IMR-90 (cell line): ENCODE results near the gene SLC35C1. TPM values are rescaled to one million over a fixed set of nuclear protein-coding genes. Genes with fewer than 3 reads are reported as not detected.
"Not testable (repeated sequence)": the region's sequence is repeated elsewhere in the genome, so short reads cannot be mapped to it uniquely, and the experiment has no call there.

Experiments
- ATAC-seq: fragments of 200-7000 bp; cut with Tn5 transposase; 2 replicates; pipeline ENCODE4 v1.9.1; 2020; ENCODE audit warnings: low read depth, mild to moderate bottlenecking, moderate library complexity
- BruUV-seq: library from RNA; stranded (reverse); fragments of 400-500 nt; replicated peaks from 2 replicates; lab custom pipeline; 2021; lab: Mats Ljungman, UMichigan
- CTCF ChIA-PET: fragments of 300-600 bp; formaldehyde crosslinking; extraction: SDS; loops from one replicate; lab custom pipeline; 2021; ENCODE audit warnings: antibody characterized with exemption; lab: Yijun Ruan, JAX
- POLR2A ChIA-PET: fragments of 300-600 bp; sonication (Branson Sonifier 250); formaldehyde crosslinking; loops from one replicate; lab custom pipeline; 2022; ENCODE audit warnings: antibody characterized with exemption; ENCODE audit not compliant: unreplicated experiment; lab: Charles Lee
- DNase-seq: peaks from one replicate; pipeline ENCODE4 v3.0.0; 2013
- H2AFZ ChIP-seq: replicated peaks from 2 replicates; pipeline ENCODE3; 2013; ENCODE audit warnings: low read length, mild to moderate bottlenecking; ENCODE audit not compliant: poor library complexity
- H2AK5ac ChIP-seq: 2 replicates; pipeline ENCODE4 v1.6.1; 2013; ENCODE audit warnings: low read depth, low read length, inconsistent platforms
- H2AK9ac ChIP-seq: replicated peaks from 2 replicates; pipeline ENCODE3; 2013; ENCODE audit warnings: mild to moderate bottlenecking, low read depth, low read length, moderate library complexity; ENCODE audit not compliant: poor library complexity
- H2BK120ac ChIP-seq: 2 replicates; pipeline ENCODE4 v1.6.1; 2013; ENCODE audit warnings: low read depth, low read length, inconsistent platforms
- H2BK15ac ChIP-seq: 3 replicates; pipeline ENCODE4 v1.6.1; 2013; ENCODE audit warnings: low read depth, low read length, inconsistent platforms
- H2BK20ac ChIP-seq: 2 replicates; pipeline ENCODE4 v1.6.1; 2013; ENCODE audit warnings: low read depth, mild to moderate bottlenecking, inconsistent platforms, low read length, moderate library complexity
- H2BK5ac ChIP-seq: 2 replicates; pipeline ENCODE4 v1.6.1; 2013; ENCODE audit warnings: mild to moderate bottlenecking, low read depth, low read length, inconsistent platforms; ENCODE audit not compliant: poor library complexity, severe bottlenecking
- H3K14ac ChIP-seq: replicated peaks from 2 replicates; pipeline ENCODE4 v1.6.1; 2013; ENCODE audit warnings: low read depth, low read length, inconsistent platforms
- H3K18ac ChIP-seq: 2 replicates; pipeline ENCODE4 v1.6.1; 2013; ENCODE audit warnings: low read depth, low read length, control low read depth
- H3K23ac ChIP-seq: 2 replicates; pipeline ENCODE4 v1.6.1; 2013; ENCODE audit warnings: low read depth, low read length, inconsistent platforms
- H3K27ac ChIP-seq: 2 replicates; pipeline ENCODE4 v1.5.1; 2013; ENCODE audit warnings: mild to moderate bottlenecking, control low read depth, low read length; ENCODE audit not compliant: insufficient read depth
- H3K27me3 ChIP-seq: 2 replicates; pipeline ENCODE4 v1.6.1; 2013; ENCODE audit warnings: low read length; ENCODE audit not compliant: control insufficient read depth, insufficient read depth
- H3K36me3 ChIP-seq: 2 replicates; pipeline ENCODE4 v1.6.1; 2013; ENCODE audit warnings: low read length, mixed read lengths; ENCODE audit not compliant: control insufficient read depth, insufficient read depth
- H3K4ac ChIP-seq: 2 replicates; pipeline ENCODE4 v1.6.1; 2013; ENCODE audit warnings: low read depth, low read length, inconsistent platforms
- H3K4me1 ChIP-seq: 2 replicates; pipeline ENCODE4 v1.6.1; 2013; ENCODE audit warnings: low read length, mixed read lengths; ENCODE audit not compliant: control insufficient read depth, insufficient read depth
- H3K4me2 ChIP-seq: 2 replicates; pipeline ENCODE4 v1.6.1; 2013; ENCODE audit warnings: low read depth, mild to moderate bottlenecking, control low read depth, low read length, moderate library complexity
- H3K4me3 ChIP-seq: 2 replicates; pipeline ENCODE4 v1.5.1; 2013; ENCODE audit warnings: low read depth, mild to moderate bottlenecking, control low read depth, low read length, moderate library complexity; ENCODE audit not compliant: insufficient read depth
- H3K56ac ChIP-seq: 2 replicates; pipeline ENCODE4 v1.6.1; 2013; ENCODE audit warnings: low read length, inconsistent platforms; ENCODE audit not compliant: insufficient read depth; ENCODE audit errors: extremely low read depth
- H3K79me1 ChIP-seq, 2 experiments: 2 replicates each; pipeline ENCODE4 v1.6.1; 2013; ENCODE audit warnings: low read length in 2 of 2, inconsistent platforms in 1 of 2, low read depth in 1 of 2
- H3K9ac ChIP-seq: 2 replicates; pipeline ENCODE4 v1.6.1; 2013; ENCODE audit warnings: low read depth, low read length, control low read depth
- H3K9me1 ChIP-seq: 2 replicates; pipeline ENCODE4 v1.6.1; 2013; ENCODE audit warnings: low read length, inconsistent platforms; ENCODE audit not compliant: insufficient read depth
- H3K9me3 ChIP-seq: 2 replicates; pipeline ENCODE4 v1.6.1; 2013; ENCODE audit warnings: low read length; ENCODE audit not compliant: control insufficient read depth, insufficient read depth
- H4K20me1 ChIP-seq: 2 replicates; pipeline ENCODE4 v1.6.1; 2013; ENCODE audit warnings: low read length, inconsistent platforms; ENCODE audit not compliant: insufficient read depth
- H4K5ac ChIP-seq: 2 replicates; pipeline ENCODE4 v1.6.1; 2013; ENCODE audit warnings: mild to moderate bottlenecking, low read depth, low read length, control low read depth
- H4K8ac ChIP-seq, 2 experiments: 2 replicates each; pipeline ENCODE4 v1.6.1; 2013; ENCODE audit warnings: low read depth in 2 of 2, low read length in 2 of 2, control low read depth in 1 of 2, inconsistent platforms in 1 of 2
- H4K91ac ChIP-seq: 2 replicates; pipeline ENCODE4 v1.6.1; 2013; ENCODE audit warnings: low read depth, low read length, inconsistent platforms; ENCODE audit not compliant: insufficient read depth
- WGBS, 2 experiments: methylation state at CpG; one replicate each; pipeline versions ENCODE4 v1.1.5 to v1.1.7; 2013; ENCODE audit warnings: missing lambda C conversion rate in 2 of 2; ENCODE audit not compliant: insufficient read length in 1 of 2; ENCODE audit errors: extremely low coverage in 2 of 2; 5-methylcytosine and 5-hydroxymethylcytosine counted together
- dilution Hi-C: fragments of 300-500 bp; cut with HindIII; formaldehyde crosslinking; loops from one replicate; pipeline ENCODE4 v1.14.3; 2018; ENCODE audit warnings: low sequenced_read_pairs; ENCODE audit not compliant: unreplicated experiment
- in situ Hi-C: fragments of 300-500 bp; cut with MboI; formaldehyde crosslinking; loops from 3 replicates; pipeline ENCODE4 v1.14.3; 2019; ENCODE audit warnings: low sequenced_read_pairs, inconsistent platforms, mixed read lengths
- intact Hi-C: fragments of 100-400 bp; cut with micrococcal nuclease; formaldehyde crosslinking; loops from 2 replicates; pipeline ENCODE4 v1.10.0; 2022
- polyA plus RNA-seq, 3 experiments: library from polyadenylated mRNA; depleted of rRNA; stranded (reverse); fragments of >200 nt; gene quantifications; 2 replicates each; pipeline ENCODE4 v1.2.3, GENCODE V29; 2012; ENCODE audit warnings: low replicate concordance in 1 of 3
- total RNA-seq: library from RNA; depleted of rRNA; stranded (reverse); fragments of >200 nt; gene quantifications from 2 replicates; pipeline ENCODE4 v1.2.3, GENCODE V29; 2012

SLC35C1 gene
- total and polyA plus RNA-seq, 2 of the 4 experiments (the other 2 are of a cell fraction): 4.3 to 27.1 TPM

DNA sequence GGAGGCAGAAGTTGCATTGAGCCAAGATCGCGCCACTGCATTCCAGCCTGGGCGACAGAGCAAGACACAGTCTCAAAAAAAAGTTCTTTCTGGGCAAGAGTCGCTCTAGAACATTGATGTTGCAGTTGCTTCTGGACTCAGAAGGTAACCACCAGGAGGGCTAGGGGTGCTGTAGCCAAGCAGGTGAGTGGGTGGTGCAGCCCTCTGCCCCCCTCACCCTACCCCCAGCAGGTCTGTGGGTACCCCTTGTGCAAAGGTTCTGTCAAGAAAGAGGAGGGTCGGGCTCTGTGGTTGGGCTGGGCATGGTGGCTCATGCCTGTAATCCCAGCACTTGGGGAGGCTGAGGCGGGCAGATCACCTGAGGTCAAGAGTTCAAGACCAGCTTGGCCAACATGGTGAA is 3.5 kb downstream of the SLC35C1 start:
- H3K27ac ChIP-seq, ATAC-seq, H4K91ac ChIP-seq, H2BK5ac ChIP-seq, H3K27me3 ChIP-seq, H3K14ac ChIP-seq, H2BK120ac ChIP-seq, H2AK9ac ChIP-seq, H3K4me3 ChIP-seq, H2AK5ac ChIP-seq, DNase-seq, H3K9ac ChIP-seq, H3K56ac ChIP-seq, dilution Hi-C loops, H3K9me3 ChIP-seq, H2BK20ac ChIP-seq, H2AFZ ChIP-seq, H4K5ac ChIP-seq, POLR2A ChIA-PET, H2BK15ac ChIP-seq, H3K18ac ChIP-seq, H4K8ac ChIP-seq, BruUV-seq, intact Hi-C loops, H3K4ac ChIP-seq, H3K4me2 ChIP-seq, H3K23ac ChIP-seq: not testable (repeated sequence)
- peaks cover 27% of the 10 kb centered on the region for H3K9me1 ChIP-seq
- WGBS, 2 experiments: 94% methylated on average over 5 of the region's 6 CpGs; no CpG with 5 or more reads in 1 of the 2 experiments
- in situ Hi-C loops: loop anchor here (25.0 kb wide), 1 partner anchor 1246 kb away; the partner anchor contains the start of gene CD82
- H3K36me3 ChIP-seq: peaks cover 38% of the 10 kb centered on the region
- H4K20me1 ChIP-seq: peaks cover 36% of the 10 kb centered on the region
- CTCF ChIA-PET: interaction anchor here (0.5 kb wide), 1 partner anchor 65 kb away, joined by 3 read pairs; no protein-coding TSS in a partner anchor
- H3K79me1 ChIP-seq: peaks cover 42 to 58% of the 10 kb centered on the region in 2 experiments
- peaks cover 20% of the 10 kb centered on the region for H3K4me1 ChIP-seq
